GM21367 (cell line): ENCODE data around the gene CCDC141.
"Not testable (repeated sequence)": the region's sequence is repeated elsewhere in the genome, so short reads cannot be mapped to it uniquely, and the experiment has no call there.

Experiments
- ATAC-seq: cut with Tn5 transposase; IDR thresholded peaks from one replicate; pipeline ENCODE4 v1.9.1; 2021; ENCODE audit not compliant: unreplicated experiment

Gene CCDC141

DNA sequence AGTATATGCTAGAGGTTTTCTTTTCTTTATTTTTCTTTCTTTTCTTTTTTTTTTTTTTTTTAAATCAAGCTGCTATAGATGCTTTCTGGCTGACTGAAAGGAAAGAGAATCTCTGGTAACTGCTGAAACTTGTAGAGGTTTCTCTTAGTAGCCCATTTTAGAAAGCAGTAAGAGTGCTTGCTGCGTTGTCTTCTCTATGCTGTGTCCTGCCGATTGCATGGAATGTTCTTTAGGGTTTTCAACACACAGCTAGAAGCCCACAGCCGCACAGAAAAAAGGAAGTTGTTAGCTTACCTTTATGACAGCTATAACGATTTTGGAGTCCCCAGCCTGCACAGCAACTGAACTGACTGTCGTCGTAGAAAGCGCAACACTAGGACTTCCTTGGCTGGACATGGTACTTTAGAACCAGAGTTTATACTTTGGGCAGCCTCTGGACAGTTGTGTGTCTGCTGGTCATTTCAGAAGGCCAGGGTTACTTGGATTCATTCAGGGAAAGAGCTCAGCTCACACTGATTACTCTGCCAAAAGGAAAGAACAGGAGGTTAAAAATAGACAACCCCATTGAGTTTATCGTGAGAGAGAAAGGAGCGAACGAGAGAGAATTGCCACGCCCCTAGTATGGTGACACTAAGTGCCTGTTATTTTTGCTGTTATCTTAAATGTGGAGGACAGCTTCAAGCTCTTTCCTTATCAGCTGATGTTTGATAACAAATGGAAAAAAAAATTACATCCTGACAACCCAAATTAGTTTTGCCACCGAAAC, at the start of gene CCDC141:
Gene CCDC141 (minus strand): TSS at position 592 of the 766 bp plus-strand sequence. CDS start 196 bp downstream, at position 396.
- peak; percentile 56 for ATAC-seq

- no peak for ATAC-seq
Observed at GRCh38 chr2:179098080-179098689, 48.2 kb upstream of the CCDC141 start.

- ATAC-seq = no peak
Observed at GRCh38 chr2:179097131-179097530, 47.2 kb upstream of the CCDC141 start.

- peak; percentile 96 for ATAC-seq
Observed at GRCh38 chr2:179096090-179096489, 46.2 kb upstream of the CCDC141 start.

- not testable (repeated sequence) for ATAC-seq
Observed at GRCh38 chr2:179092912-179093311, 43.0 kb upstream of the CCDC141 start.

GRCh38 chr2:179082697-179083096, 32.8 kb upstream of the CCDC141 start:
- no peak for ATAC-seq

GRCh38 chr2:179081954-179082353, 32.0 kb upstream of the CCDC141 start:
- ATAC-seq = no peak

- ATAC-seq = no peak
Observed at GRCh38 chr2:179072527-179072926, 22.6 kb upstream of the CCDC141 start.

- no peak for ATAC-seq
Observed at GRCh38 chr2:179071810-179072355, 21.9 kb upstream of the CCDC141 start.

DNA sequence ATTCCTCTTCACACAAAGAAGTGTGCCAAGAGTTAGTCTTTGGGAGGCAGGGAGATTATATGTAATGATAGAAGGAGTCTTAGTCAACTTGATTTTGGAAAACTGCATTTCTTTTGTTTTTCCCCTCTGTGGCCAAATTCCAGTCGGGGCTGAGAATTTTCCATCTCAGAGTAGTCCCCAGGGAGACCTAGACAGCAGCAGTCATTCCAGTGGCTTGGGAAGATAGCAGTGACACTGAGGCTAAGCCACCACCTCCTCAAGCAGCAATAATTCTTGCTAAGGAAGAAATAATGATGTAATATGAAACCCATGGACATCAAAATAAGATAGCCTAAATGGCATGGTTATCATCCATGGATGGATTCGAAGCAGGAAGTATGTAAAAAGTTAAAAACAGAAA, 21.0 kb upstream of the CCDC141 start:
- ATAC-seq = no peak

DNA sequence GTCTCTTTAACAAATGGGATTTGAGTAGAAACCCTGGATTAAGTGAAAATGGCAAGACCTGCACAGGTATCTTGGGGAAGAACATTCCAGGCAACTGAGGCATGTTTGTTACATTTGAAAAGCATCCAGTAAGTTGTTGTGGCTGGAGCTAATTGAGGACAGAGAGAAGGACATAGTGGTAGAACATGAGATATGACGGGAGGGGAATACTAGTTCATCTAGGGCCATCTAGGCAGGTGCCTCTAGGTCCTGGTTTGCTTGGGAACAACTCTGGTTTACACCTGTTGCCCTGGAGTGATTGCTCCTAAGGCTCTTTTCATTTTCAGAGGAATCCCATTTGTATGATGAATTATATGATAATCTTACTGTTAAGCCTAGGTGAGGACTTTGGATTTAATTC, 19.7 kb upstream of the CCDC141 start:
- ATAC-seq = no peak

DNA sequence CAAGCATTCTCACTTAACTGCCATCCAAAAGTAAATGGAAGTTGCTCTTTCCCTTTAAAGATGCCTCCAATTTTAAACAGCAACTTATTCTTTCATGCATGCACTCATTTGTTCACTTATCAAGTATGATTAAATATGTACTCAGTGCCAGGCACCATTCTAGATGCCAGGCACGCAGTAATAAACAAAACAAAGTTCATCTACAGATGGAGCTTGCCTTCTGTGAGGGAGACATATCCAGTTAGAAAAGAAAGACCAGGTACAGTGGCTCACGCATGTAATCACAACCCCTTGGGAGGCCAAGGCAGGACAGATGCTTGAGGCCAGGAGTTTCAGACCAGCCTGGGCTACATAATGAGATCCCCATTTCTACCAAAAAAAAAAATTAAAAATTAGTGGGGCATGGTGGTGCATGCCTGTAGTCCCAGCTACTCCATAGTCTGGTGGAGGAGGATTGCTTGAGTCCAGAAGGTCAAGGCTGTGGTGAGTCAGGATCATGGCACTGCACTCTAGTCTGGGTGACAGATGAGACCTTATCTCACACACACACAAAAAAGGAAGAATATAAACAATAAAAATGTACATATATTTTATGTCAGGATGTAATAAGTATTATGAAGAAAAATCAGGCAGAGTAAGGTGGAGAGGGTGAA, 19.2 kb upstream of the CCDC141 start:
- no peak for ATAC-seq

- peak; percentile 71 for ATAC-seq
Observed at GRCh38 chr2:179059026-179059700, 9.2 kb upstream of the CCDC141 start.

DNA sequence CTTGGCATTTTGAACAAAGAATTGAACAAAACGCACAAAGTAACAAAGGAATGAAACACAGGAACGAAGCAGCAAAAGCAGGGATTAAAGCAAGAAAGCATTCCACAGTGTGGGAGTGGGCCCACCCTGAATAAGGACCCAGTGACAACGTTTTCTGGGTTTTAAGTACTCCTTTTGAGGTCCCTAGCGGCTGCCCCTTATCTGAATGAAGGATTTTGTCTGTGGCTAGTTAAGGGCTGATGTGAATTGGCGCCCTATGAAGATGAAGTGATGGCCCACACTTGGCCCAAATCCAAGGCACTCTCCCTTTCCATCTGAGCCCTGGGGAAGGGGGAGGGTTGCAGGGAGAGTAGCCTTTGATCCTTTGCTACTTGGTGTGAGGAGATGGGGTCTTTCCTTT, 7.8 kb upstream of the CCDC141 start:
- no peak for ATAC-seq

GRCh38 chr2:179053568-179053967, 3.6 kb upstream of the CCDC141 start:
- not testable (repeated sequence) for ATAC-seq

DNA sequence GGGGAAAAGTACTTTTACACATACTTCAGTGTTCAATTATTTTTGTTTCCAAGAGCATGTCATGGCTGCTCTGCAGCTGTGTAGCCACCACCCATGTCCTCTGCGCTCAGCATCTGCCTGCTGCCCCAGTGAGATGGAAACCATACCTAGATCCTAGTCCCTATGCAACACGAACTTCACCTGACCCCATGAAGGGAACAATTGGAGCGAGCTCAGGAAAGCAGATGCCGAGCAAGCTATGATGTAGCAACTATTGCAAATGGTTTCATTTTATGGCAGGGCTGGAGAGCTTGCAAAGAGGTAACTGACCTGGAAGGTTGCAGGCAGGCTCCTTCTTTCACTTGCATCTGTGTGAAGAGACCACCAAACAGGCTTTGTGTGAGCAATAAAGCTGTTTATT, 1.3 kb upstream of the CCDC141 start:
- no peak for ATAC-seq

GRCh38 chr2:179050755-179051154, 818 bp upstream of the CCDC141 start:
- ATAC-seq = no peak

DNA sequence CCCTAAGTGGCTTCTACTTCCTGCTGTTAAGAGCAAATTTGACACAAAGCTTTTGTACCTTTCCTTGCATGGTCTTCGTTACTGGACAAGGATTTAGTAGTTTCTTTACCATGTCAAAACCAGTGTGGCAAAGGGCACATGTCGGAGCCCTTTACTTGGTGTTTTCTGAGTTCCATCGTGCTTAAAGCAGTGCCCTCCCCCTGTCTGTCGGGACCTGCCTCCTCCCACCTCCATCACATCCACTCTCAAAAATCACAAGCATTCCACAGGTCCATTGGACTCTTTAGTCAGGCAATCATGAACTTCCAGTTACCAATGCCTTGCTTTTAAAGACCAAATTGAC, 763 bp downstream of the CCDC141 start:
- peak; percentile 36 for ATAC-seq

DNA sequence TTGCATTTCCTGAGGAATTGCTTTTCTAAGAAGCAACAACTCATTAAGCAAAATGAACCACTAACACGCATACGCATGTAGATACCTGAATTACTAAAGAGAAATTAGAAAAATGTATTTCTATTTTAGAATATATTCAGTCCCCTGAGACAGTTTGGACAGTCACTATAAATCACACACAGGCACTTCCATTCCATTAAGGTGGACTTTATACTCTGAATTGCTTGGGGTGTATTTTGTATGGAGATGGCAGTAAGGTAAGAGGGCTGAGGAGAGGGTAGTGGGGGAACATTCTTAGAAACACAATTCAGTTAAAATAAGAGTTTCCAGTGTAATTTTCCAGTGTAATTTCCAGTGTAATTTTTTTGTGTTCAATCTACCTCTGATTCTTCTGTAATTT, 1.8 kb downstream of the CCDC141 start:
- no peak for ATAC-seq

DNA sequence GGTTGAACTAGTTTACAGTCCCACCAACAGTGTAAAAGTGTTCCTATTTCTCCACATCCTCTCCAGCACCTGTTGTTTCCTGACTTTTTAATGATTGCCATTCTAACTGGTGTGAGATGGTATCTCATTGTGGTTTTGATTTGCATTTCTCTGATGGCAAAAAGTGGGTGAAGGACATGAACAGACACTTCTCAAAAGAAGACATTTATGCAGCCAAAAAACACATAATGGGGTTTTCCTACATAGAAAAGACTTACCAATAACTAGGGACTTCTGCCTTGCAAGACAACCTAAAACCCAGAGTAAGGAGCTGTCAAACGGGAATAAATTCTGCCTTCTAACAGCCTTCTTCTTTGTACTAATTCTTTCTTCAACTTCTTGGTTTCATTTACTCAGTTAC, 4.3 kb downstream of the CCDC141 start:
- ATAC-seq = not testable (repeated sequence)

DNA sequence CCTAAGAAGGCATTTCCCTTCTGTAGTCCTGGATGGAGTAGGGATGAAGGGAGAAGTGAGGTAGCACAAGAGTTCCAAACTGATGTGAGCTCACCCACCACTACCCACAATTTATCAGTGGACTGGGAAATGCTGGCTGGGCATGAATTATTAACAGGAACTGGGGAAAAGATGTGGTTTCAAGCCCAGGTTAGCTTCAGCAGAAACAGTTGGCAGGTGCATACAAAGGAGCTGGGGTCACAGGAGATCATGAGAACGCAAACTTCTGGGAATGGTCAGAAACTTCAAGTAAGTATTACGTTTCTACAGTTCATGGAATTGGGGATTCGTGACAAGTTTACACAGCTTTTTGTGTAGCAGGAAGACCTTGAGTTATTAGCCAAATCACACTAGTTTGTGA, 5.4 kb downstream of the CCDC141 start:
- ATAC-seq = no peak
